PFSK-1 (cell line): ENCODE measurements around the gene USP32.

Source experiments
- FOXP2 ChIP-seq: optimal IDR thresholded peaks from 2 replicates; pipeline ENCODE3; 2011; ENCODE audit warnings: borderline replicate concordance, control low read depth, inconsistent platforms; ENCODE audit not compliant: insufficient read depth; ENCODE audit errors: extremely low read length, extremely low read depth
- POLR2AphosphoS5 ChIP-seq: IDR thresholded peaks from 2 replicates; pipeline ENCODE4 v1.6.1; 2012; ENCODE audit warnings: low read depth, mild to moderate bottlenecking, control low read depth, low read length, moderate library complexity
- REST ChIP-seq, 2 experiments: IDR thresholded peaks; 2 replicates each; pipeline versions ENCODE4 v1.6.1 to v1.8.0; 2011 to 2012; ENCODE audit warnings: low read depth in 2 of 2, low read length in 2 of 2, control low read depth in 1 of 2, inconsistent platforms in 1 of 2, mild to moderate bottlenecking in 1 of 2, moderate library complexity in 1 of 2; ENCODE audit not compliant: insufficient read depth in 1 of 2
- SIN3A ChIP-seq: IDR thresholded peaks from 2 replicates; pipeline ENCODE4 v1.6.1; 2012; ENCODE audit warnings: mild to moderate bottlenecking, low read length, moderate library complexity, borderline replicate concordance; ENCODE audit not compliant: insufficient read depth
- TAF1 ChIP-seq: IDR thresholded peaks from 2 replicates; pipeline ENCODE4 v1.6.1; 2012; ENCODE audit warnings: low read length, control low read depth, borderline replicate concordance; ENCODE audit not compliant: insufficient read depth

USP32 gene

DNA sequence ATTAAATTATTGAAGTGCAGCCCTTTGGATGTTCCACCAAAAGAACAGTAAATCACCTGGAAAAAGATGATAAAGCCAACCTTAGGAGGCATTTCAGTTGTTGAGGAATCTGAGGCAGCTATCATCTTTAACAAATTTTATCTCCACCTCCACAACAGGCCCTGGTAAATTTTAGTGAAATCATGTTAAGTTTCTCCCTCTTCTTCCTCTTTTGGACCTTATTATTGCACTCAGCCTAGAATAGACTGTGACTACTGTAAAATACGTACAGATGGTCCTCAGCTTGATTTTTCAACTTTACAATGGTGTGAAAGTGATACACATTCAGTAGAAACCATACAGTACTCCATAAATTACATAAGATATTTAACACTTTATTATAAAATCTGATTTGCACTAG lies 90.3 kb downstream of the USP32 start:
- no peak for TF ChIP-seq TAF1
- TF ChIP-seq REST (IDR thresholded peaks at IDR 0.05; ENCODE audit: insufficient read depth in 1 of 2, low read depth in 2 of 2, low read length in 2 of 2): no peak
- TF ChIP-seq SIN3A: no peak
- no peak for TF ChIP-seq POLR2AphosphoS5
- TF ChIP-seq FOXP2: no peak

- TF ChIP-seq FOXP2 (no peak), REST (IDR thresholded peaks at IDR 0.05; ENCODE audit: insufficient read depth in 1 of 2, low read depth in 2 of 2, low read length in 2 of 2) (no peak)
These were observed 91.0 kb downstream of the USP32 start for GRCh38 chr17:60300949-60301348.

- TF ChIP-seq TAF1 (no peak), REST (IDR thresholded peaks at IDR 0.05; ENCODE audit: insufficient read depth in 1 of 2, low read depth in 2 of 2, low read length in 2 of 2) (no peak), POLR2AphosphoS5 (no peak), SIN3A (no peak), FOXP2 (no peak)
These were observed 91.9 kb downstream of the USP32 start for GRCh38 chr17:60300011-60300410.

DNA sequence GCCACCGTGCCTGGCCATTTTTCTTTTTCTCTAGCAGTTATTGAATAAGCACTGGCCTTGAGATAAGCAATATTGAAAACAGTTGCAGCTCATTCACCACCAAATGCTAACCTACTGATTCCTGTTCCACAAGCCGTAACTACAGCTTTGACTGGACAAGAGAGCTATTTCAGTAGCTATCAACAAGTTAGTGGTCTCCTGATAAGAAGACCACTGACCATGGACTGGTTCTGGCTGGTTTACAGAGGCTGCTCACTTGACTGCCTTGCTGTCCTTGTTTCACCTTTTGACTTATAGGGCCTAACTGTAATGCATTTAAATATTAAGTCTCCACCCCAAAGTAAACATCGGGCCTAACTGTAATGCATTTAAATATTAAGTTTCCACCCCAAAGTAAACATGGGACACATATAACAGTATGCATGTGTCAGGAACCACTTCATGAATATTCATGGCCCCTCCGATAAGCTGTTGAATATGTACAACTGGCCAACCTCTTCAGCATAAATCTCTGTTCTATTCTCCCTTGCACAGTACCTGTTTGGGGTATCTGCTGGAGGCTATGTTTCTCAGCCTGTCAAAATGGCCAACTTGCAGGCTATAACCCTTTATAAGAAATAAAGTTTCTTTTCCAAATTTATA lies 94.1 kb downstream of the USP32 start:
- no peak for TF ChIP-seq FOXP2
- TF ChIP-seq SIN3A: no peak
- TF ChIP-seq REST (IDR thresholded peaks at IDR 0.05; ENCODE audit: insufficient read depth in 1 of 2, low read depth in 2 of 2, low read length in 2 of 2): no peak
- no peak for TF ChIP-seq TAF1
- no peak for TF ChIP-seq POLR2AphosphoS5

- TF ChIP-seq FOXP2: no peak
- TF ChIP-seq TAF1: no peak
- TF ChIP-seq SIN3A: no peak
- TF ChIP-seq REST (IDR thresholded peaks at IDR 0.05; ENCODE audit: insufficient read depth in 1 of 2, low read depth in 2 of 2, low read length in 2 of 2): no peak
- TF ChIP-seq POLR2AphosphoS5: no peak
These were observed 95.8 kb downstream of the USP32 start for GRCh38 chr17:60296177-60296576.
